ENCODE results near the gene ZNF385A.
A peak's percentile ranks its signal among the peaks of the same experiment; 100 is the strongest.

Gene ZNF385A

DNA sequence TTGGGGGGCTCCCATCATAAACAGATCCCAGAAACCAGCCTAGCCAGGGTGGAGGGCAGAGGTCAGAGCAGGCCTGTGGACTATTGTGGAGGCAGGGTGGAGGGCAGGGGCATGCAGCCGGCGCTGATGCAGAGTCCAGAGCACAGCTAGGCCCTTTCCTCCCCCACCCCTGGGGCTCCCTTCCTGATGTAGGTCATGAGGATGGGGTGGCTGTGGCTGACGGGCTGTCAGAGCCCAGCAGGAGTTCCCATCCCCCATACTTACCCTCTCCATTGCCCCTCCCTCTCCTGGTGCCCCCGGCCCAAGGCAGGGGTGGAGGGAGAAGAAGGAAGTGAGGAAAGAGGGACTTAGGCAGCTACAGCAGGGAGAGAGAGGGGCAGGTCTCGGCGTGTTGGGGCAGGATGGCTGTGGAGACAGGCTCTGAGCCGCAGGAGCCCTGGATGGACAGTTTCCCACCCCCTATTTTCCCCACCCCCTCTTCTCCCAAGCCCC is 5.7 kb upstream of the ZNF385A start:
- H3K9me3 ChIP-seq (ENCODE audit: insufficient read depth, low read length): no peaks in the 10 kb centered on the region
- H3K4me3 ChIP-seq (ENCODE audit: insufficient read length, low read depth): peak overlapping the region; percentile 75
- H3K9ac ChIP-seq (ENCODE audit: insufficient read length, low read depth): peak overlapping the region; percentile 65
- peaks cover 42% of the 10 kb centered on the region for H3K4me1 ChIP-seq (ENCODE audit: insufficient read depth, insufficient read length)
- H3K27me3 ChIP-seq (ENCODE audit: insufficient read depth, insufficient read length): no peaks in the 10 kb centered on the region
- TF ChIP-seq ZNF274 (IDR thresholded peaks at IDR 0.05; ENCODE audit: low read depth, low read length) (no peak), YY1 (IDR thresholded peaks at IDR 0.05; ENCODE audit: insufficient read depth, insufficient read length) (no peak), SUZ12 (IDR thresholded peaks at IDR 0.05; ENCODE audit: extremely low read depth, insufficient read depth, insufficient read length) (no peak)
- DNase-seq (ENCODE audit: low read depth, low spot score): no peak
- peaks cover 16% of the 10 kb centered on the region for H3K36me3 ChIP-seq (ENCODE audit: insufficient read depth, insufficient read length, low read length)

DNA sequence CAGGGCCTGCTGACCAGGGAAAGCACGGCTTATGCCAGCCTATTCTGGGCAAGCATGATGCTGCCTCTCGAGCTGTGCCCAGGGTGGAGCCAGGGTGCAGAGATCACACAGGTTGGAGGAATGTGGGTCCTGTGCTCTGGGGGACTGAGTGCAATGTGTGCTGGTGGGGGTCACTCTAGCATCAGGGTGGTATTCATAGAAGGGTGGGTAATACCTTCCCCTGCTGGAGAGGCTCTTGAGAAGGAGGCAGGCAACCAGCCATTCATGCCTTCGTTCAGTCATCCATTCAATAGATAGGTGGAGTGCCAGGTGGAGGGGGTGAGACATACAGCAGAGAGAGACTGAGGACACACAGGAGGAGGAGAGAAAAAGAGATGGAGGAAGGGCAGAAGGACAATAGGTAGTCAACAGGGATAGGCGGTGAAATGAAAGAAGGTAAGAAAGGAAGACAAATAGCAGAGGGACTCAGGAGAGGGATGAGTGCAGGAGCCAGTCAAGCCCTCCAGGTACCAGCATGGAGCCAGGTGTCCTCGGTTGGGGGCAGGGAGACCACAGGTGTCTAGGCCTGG is 5.2 kb upstream of the ZNF385A start:
- TF ChIP-seq YY1 (IDR thresholded peaks at IDR 0.05; ENCODE audit: insufficient read depth, insufficient read length) (no peak), ZNF274 (IDR thresholded peaks at IDR 0.05; ENCODE audit: low read depth, low read length) (no peak), SUZ12 (IDR thresholded peaks at IDR 0.05; ENCODE audit: extremely low read depth, insufficient read depth, insufficient read length) (no peak)
- no peak for DNase-seq (ENCODE audit: low read depth, low spot score)
- Histone ChIP-seq H3K27me3 (ENCODE audit: insufficient read depth, insufficient read length) (no peaks in the 10 kb centered on the region), H3K9me3 (ENCODE audit: insufficient read depth, low read length) (no peaks in the 10 kb centered on the region), H3K4me1 (ENCODE audit: insufficient read depth, insufficient read length) (peaks cover 45% of the 10 kb centered on the region), H3K9ac (ENCODE audit: insufficient read length, low read depth) (peak overlapping the region; percentile 65), H3K36me3 (ENCODE audit: insufficient read depth, insufficient read length, low read length) (peaks cover 10% of the 10 kb centered on the region), H3K4me3 (ENCODE audit: insufficient read length, low read depth) (peak overlapping the region; percentile 75)

DNA sequence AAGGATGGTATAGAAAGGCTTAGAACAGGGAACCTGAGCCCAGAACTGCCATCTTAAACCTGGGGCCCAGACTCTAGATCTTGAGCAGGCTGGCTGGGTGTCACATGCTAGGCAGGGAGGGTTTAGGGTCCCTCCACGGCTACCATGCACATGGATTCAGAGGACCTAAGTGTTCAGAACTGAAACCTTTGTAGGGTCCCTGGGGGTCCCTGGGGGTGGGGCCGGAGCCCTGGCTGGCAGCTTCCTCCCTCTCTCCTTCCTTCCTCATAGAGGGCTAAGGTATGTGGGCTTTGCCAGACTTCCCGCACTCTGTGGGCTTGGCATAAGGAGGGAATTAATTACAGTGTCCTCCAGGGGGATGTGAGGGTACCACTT is 4.6 kb upstream of the ZNF385A start:
- H3K27me3 ChIP-seq (ENCODE audit: insufficient read depth, insufficient read length): no peaks in the 10 kb centered on the region
- peak overlapping the region; percentile 18 for H3K9ac ChIP-seq (ENCODE audit: insufficient read length, low read depth)
- no peaks in the 10 kb centered on the region for H3K9me3 ChIP-seq (ENCODE audit: insufficient read depth, low read length)
- no peak overlapping the region for H3K4me3 ChIP-seq (ENCODE audit: insufficient read length, low read depth)
- no peak for DNase-seq (ENCODE audit: low read depth, low spot score)
- TF ChIP-seq YY1 (IDR thresholded peaks at IDR 0.05; ENCODE audit: insufficient read depth, insufficient read length): no peak
- no peak for TF ChIP-seq SUZ12 (IDR thresholded peaks at IDR 0.05; ENCODE audit: extremely low read depth, insufficient read depth, insufficient read length)
- no peak for TF ChIP-seq ZNF274 (IDR thresholded peaks at IDR 0.05; ENCODE audit: low read depth, low read length)
- peaks cover 51% of the 10 kb centered on the region for H3K4me1 ChIP-seq (ENCODE audit: insufficient read depth, insufficient read length)
- H3K36me3 ChIP-seq (ENCODE audit: insufficient read depth, insufficient read length, low read length): peaks cover 5% of the 10 kb centered on the region

DNA sequence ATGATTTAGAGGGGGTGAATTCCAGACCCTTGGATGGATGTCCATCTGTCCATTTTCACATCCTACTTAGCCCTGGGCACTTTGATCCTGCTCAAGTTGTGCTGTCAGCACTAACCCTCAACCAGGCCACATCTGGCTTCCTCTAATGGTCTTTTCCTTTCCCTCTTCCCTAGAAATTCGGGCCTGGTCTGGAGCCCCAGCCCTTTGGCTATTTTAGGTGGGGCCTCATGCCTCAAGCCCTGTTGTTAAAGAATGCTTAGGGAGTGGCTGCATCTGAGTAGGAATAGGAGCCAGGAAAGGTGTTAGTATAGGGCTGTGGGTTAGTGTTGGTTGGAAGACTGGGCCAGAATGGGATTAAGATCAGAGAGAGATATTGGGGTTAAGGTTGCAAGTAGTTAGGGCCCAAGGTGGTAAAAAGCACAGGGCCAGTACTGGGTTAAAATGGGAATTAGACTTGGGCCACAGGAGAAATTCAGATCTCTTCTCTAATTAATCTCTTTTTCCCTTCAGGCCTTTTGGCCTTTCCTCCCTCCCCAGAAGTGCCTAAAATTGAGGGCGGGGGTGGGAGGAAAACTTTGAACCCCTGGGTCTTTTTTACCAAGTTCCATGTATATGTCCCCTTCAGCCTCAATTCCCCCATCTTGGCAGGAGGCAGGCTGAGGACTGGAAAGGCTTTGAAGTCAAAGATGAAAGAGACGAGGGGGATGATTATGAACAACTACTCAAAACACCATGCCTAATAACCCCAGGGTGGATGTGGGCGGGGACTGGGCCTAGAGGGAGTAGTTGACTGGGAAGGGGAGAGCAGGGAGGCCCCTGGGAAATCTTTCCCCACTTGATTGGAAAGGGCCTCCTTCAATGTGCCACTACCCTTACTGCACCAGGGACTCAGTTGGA is 4.0 kb upstream of the ZNF385A start:
- Histone ChIP-seq H3K9ac (ENCODE audit: insufficient read length, low read depth) (peak overlapping the region; percentile 18), H3K27me3 (ENCODE audit: insufficient read depth, insufficient read length) (no peaks in the 10 kb centered on the region), H3K36me3 (ENCODE audit: insufficient read depth, insufficient read length, low read length) (no peaks in the 10 kb centered on the region), H3K9me3 (ENCODE audit: insufficient read depth, low read length) (no peaks in the 10 kb centered on the region), H3K4me1 (ENCODE audit: insufficient read depth, insufficient read length) (peaks cover 52% of the 10 kb centered on the region), H3K4me3 (ENCODE audit: insufficient read length, low read depth) (no peak overlapping the region)
- DNase-seq (ENCODE audit: low read depth, low spot score): no peak
- no peak for TF ChIP-seq ZNF274 (IDR thresholded peaks at IDR 0.05; ENCODE audit: low read depth, low read length)
- no peak for TF ChIP-seq SUZ12 (IDR thresholded peaks at IDR 0.05; ENCODE audit: extremely low read depth, insufficient read depth, insufficient read length)
- TF ChIP-seq YY1 (IDR thresholded peaks at IDR 0.05; ENCODE audit: insufficient read depth, insufficient read length): no peak

DNA sequence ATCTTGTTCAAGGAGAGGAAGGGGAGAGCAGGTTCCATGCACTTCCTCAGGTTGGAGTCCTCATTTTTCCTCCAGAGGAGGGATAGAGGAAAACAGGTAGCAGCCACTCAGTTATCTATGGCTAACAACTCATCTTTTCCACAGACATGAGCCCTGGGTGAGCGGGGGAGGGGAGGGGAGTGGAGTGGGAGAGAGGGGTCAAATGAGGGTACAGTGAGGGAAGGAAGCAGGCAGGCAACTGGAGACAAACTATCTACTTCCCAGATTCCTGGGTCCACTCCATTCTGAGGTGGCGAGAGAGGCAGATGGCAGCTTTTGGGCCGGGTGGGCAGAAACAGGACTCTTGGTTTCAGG is 2.6 kb upstream of the ZNF385A start:
- Histone ChIP-seq H3K9me3 (ENCODE audit: insufficient read depth, low read length) (no peaks in the 10 kb centered on the region), H3K27me3 (ENCODE audit: insufficient read depth, insufficient read length) (no peaks in the 10 kb centered on the region), H3K4me1 (ENCODE audit: insufficient read depth, insufficient read length) (peaks cover 50% of the 10 kb centered on the region), H3K9ac (ENCODE audit: insufficient read length, low read depth) (peak overlapping the region; percentile 39), H3K4me3 (ENCODE audit: insufficient read length, low read depth) (no peak overlapping the region), H3K36me3 (ENCODE audit: insufficient read depth, insufficient read length, low read length) (no peaks in the 10 kb centered on the region)
- no peak for DNase-seq (ENCODE audit: low read depth, low spot score)
- TF ChIP-seq YY1 (IDR thresholded peaks at IDR 0.05; ENCODE audit: insufficient read depth, insufficient read length): no peak
- no peak for TF ChIP-seq SUZ12 (IDR thresholded peaks at IDR 0.05; ENCODE audit: extremely low read depth, insufficient read depth, insufficient read length)
- no peak for TF ChIP-seq ZNF274 (IDR thresholded peaks at IDR 0.05; ENCODE audit: low read depth, low read length)

DNA sequence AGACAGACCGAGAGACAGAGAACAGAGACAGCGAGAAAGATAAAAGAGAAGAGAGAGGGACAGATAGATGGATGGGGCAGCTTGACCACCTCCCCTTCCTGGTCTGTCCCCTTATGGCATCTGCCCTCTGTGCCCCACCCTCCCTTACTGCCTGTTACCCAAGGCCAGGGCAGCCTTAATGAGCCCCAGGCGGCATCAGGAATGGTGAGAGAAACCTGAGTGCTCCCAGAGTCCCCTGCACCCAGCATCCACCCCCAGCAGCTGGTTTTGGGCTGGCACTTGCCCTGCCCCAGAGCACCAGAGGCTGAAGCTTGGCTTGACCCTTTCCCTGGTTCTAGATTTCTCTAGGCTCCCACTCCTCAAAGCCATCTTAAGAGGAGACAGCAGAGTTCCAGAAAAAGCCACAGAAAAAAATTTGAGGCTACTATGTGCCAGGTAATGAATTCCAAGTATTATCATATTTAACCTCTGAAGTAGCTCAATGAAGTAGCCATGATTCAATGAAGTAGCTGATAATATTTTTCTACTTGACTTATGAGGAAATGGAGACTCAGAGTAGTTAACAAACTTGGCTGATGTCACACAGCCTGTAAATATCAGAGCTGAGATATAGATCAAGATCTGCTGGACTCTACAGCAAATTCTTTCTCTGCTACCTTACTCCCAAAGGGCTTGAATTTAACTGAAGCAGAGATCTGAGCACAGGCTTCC is 2.0 kb upstream of the ZNF385A start:
- Histone ChIP-seq H3K9ac (ENCODE audit: insufficient read length, low read depth) (peak overlapping the region; percentile 39), H3K4me3 (ENCODE audit: insufficient read length, low read depth) (no peak overlapping the region), H3K9me3 (ENCODE audit: insufficient read depth, low read length) (no peaks in the 10 kb centered on the region), H3K4me1 (ENCODE audit: insufficient read depth, insufficient read length) (peaks cover 45% of the 10 kb centered on the region), H3K36me3 (ENCODE audit: insufficient read depth, insufficient read length, low read length) (peaks cover 3% of the 10 kb centered on the region), H3K27me3 (ENCODE audit: insufficient read depth, insufficient read length) (no peaks in the 10 kb centered on the region)
- no peak for DNase-seq (ENCODE audit: low read depth, low spot score)
- TF ChIP-seq YY1 (IDR thresholded peaks at IDR 0.05; ENCODE audit: insufficient read depth, insufficient read length) (no peak), SUZ12 (IDR thresholded peaks at IDR 0.05; ENCODE audit: extremely low read depth, insufficient read depth, insufficient read length) (no peak), ZNF274 (IDR thresholded peaks at IDR 0.05; ENCODE audit: low read depth, low read length) (no peak)

Measured in NT2/D1 (cell line).